Muscle layer of colon (tissue), 2 donors: ENCODE data around the gene DYRK1A.
A peak's percentile ranks its signal among the peaks of the same experiment; 100 is the strongest.

Experiments used
- H3K27ac ChIP-seq: one replicate; pipeline ENCODE4 v1.7.0; 2013; ENCODE audit warnings: low read depth, mild to moderate bottlenecking, low read length, moderate library complexity
- H3K27me3 ChIP-seq, 2 donors: one replicate each; pipeline ENCODE4 v1.7.0; 2013; ENCODE audit warnings: low read length in 2 of 2, mild to moderate bottlenecking in 2 of 2; ENCODE audit not compliant: insufficient read depth in 2 of 2, control insufficient read depth in 1 of 2
- H3K36me3 ChIP-seq: one replicate; pipeline ENCODE4 v1.7.0; 2013; ENCODE audit warnings: mild to moderate bottlenecking, low read length; ENCODE audit not compliant: insufficient read depth
- H3K4me1 ChIP-seq: one replicate; pipeline ENCODE4 v1.7.0; 2013; ENCODE audit warnings: mild to moderate bottlenecking, low read length; ENCODE audit not compliant: insufficient read depth
- H3K4me3 ChIP-seq, 2 donors: one replicate each; pipeline ENCODE4 v1.7.0; 2013; ENCODE audit warnings: low read length in 2 of 2, low read depth in 1 of 2, mild to moderate bottlenecking in 1 of 2, moderate library complexity in 1 of 2
- H3K9ac ChIP-seq: one replicate; pipeline ENCODE4 v1.7.0; 2013; ENCODE audit warnings: low read length
- H3K9me3 ChIP-seq: one replicate; pipeline ENCODE4 v1.7.0; 2013; ENCODE audit warnings: mild to moderate bottlenecking, low read length
- donor health status: abdominal sarcoma.
- donor health status: Adenocarcinoma of cecum.

The DYRK1A gene

DNA sequence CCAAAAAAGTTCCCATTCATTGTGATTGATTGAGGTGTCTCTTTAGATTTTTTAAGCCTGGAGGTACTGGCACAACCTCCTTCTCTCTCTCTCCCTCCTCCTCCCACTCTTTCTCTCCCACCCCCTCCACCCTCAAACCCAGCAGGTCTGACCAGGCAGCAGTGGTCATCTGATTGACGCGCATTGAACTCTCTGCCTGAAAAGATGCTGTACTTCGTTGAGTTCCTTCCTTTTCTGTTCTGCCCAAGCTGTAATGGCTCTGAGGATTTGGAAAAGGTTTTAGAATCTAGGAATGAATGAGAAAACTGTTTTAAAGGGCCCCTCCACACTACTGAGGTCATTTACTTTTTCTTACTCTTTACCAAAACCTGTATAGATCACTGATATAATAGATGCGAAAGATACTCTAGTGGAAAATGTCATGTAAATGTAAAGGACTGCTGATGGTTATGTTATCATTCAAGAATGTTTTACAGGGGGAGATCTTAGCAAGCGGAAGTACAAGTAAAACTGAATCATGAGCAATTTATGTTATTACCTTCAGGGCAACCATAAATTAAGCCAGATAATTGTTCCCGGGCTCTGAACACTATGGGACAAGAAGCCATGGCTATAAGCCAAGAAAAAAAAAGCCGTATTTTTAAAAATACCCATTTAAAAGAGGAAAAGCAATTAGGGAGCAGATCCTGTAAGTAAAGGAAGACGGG, 25.2 kb upstream of the DYRK1A start:
- peaks cover 17% of the 10 kb centered on the region for H3K4me1 ChIP-seq
- H3K4me3 ChIP-seq = no peak overlapping the region
- H3K27me3 ChIP-seq = no peaks in the 10 kb centered on the region
- H3K36me3 ChIP-seq = no peaks in the 10 kb centered on the region
- no peak overlapping the region for H3K27ac ChIP-seq
- H3K9me3 ChIP-seq = no peaks in the 10 kb centered on the region
- no peak overlapping the region for H3K9ac ChIP-seq

GRCh38 chr21:37342046-37342632, 24.4 kb upstream of the DYRK1A start:
- Histone ChIP-seq H3K4me3 (no peak overlapping the region), H3K4me1 (peaks cover 17% of the 10 kb centered on the region), H3K27me3 (no peaks in the 10 kb centered on the region), H3K9me3 (no peaks in the 10 kb centered on the region), H3K27ac (no peak overlapping the region), H3K9ac (no peak overlapping the region), H3K36me3 (no peaks in the 10 kb centered on the region)

DNA sequence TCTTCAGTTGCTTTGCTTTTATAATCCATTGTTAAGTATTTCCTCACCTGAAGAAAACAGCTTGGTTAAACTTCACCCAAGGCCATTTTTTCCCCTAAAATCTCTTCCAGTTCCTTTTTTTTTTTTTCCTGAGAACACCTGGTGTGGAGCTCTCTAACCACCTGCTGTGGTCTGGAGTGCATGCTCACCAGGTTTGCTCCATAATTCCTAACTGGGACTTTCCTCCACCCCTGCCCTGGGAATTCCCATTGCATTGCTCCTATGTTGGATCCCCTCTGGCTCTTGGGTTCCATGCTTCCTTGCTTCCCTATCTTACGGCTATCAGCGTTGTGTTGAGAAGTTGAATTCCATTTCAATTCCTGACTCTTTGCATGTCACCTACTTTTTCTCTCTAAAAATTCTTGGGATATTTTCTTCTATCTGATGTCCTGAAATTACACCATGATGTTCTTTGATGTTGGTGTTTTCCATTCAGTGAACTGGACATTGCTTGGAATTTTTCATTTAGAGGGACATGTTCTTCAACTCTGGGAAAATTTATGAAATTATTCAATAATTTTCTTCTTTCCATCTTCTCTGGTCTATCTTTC, 19.6 kb upstream of the DYRK1A start:
- no peaks in the 10 kb centered on the region for H3K4me1 ChIP-seq
- H3K4me3 ChIP-seq = no peak overlapping the region
- H3K27me3 ChIP-seq = no peaks in the 10 kb centered on the region
- no peaks in the 10 kb centered on the region for H3K36me3 ChIP-seq
- H3K27ac ChIP-seq = no peak overlapping the region
- no peak overlapping the region for H3K9ac ChIP-seq
- peaks cover 3% of the 10 kb centered on the region for H3K9me3 ChIP-seq

GRCh38 chr21:37348664-37349063, 17.9 kb upstream of the DYRK1A start:
- Histone ChIP-seq H3K9ac (no peak overlapping the region), H3K4me1 (no peaks in the 10 kb centered on the region), H3K9me3 (peaks cover 3% of the 10 kb centered on the region), H3K27me3 (no peaks in the 10 kb centered on the region), H3K36me3 (no peaks in the 10 kb centered on the region), H3K4me3 (no peak overlapping the region), H3K27ac (no peak overlapping the region)

- no peaks in the 10 kb centered on the region for H3K27me3 ChIP-seq
- no peak overlapping the region for H3K9ac ChIP-seq
- no peaks in the 10 kb centered on the region for H3K36me3 ChIP-seq
- H3K4me1 ChIP-seq = no peaks in the 10 kb centered on the region
- H3K4me3 ChIP-seq = no peak overlapping the region
- H3K9me3 ChIP-seq = peaks cover 3% of the 10 kb centered on the region
- H3K27ac ChIP-seq = no peak overlapping the region
Observed at GRCh38 chr21:37350472-37350871, 16.1 kb upstream of the DYRK1A start.

DNA sequence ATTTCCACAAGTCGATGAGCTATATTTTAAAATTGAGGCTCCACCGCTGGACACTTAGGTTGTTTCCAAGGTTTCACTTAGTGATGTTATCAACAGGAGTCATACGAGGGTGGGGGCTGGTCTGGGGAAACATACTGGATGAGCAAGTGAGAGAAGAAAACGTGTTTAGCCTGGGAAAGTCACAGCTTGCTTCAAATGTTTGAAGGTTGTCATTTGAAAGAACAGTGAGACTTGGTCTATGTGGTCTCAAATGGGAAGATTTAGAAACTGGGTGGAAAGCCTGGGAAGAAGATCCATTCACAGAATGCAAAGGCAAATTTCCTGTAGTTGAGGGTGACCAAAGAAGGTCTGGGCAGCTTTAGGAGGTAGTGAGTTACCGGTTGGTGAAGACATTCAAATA, 9.9 kb upstream of the DYRK1A start:
- Histone ChIP-seq H3K36me3 (no peaks in the 10 kb centered on the region), H3K27me3 (no peaks in the 10 kb centered on the region), H3K4me3 (no peak overlapping the region), H3K4me1 (no peaks in the 10 kb centered on the region), H3K9me3 (no peaks in the 10 kb centered on the region), H3K9ac (no peak overlapping the region), H3K27ac (no peak overlapping the region)

- no peak overlapping the region for H3K27ac ChIP-seq
- no peaks in the 10 kb centered on the region for H3K4me1 ChIP-seq
- no peaks in the 10 kb centered on the region for H3K36me3 ChIP-seq
Observed at GRCh38 chr21:37357691-37358090, 8.9 kb upstream of the DYRK1A start.

DNA sequence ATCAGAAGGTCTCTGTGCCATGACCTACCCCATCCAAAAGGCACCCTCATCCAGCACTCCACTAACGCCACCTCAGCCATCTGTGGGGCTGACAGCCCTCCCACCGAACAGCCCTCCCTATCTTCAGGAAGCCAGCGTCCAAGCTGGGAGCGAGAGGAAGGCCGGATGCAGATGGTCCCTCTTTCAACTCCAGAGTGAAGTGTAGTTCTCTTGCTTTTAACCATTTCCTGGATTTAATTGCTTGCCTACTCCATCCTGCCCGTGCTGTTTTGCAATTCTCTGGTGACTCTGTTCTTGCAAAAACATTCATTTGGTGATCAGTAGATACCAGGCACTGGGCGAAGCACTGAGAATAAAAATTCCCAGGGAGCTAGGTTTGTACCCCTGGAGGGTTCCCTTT, 8.2 kb upstream of the DYRK1A start:
- H3K36me3 ChIP-seq = no peaks in the 10 kb centered on the region
- H3K9me3 ChIP-seq = no peaks in the 10 kb centered on the region
- H3K27me3 ChIP-seq = no peaks in the 10 kb centered on the region
- no peaks in the 10 kb centered on the region for H3K4me1 ChIP-seq
- H3K4me3 ChIP-seq = no peak overlapping the region
- no peak overlapping the region for H3K9ac ChIP-seq
- no peak overlapping the region for H3K27ac ChIP-seq

More at GRCh38 chr21:37357691-37358090, 8.9 kb upstream of the DYRK1A start:
- Histone ChIP-seq H3K4me3 (no peak overlapping the region), H3K9ac (no peak overlapping the region), H3K9me3 (no peaks in the 10 kb centered on the region), H3K27me3 (no peaks in the 10 kb centered on the region)

DNA sequence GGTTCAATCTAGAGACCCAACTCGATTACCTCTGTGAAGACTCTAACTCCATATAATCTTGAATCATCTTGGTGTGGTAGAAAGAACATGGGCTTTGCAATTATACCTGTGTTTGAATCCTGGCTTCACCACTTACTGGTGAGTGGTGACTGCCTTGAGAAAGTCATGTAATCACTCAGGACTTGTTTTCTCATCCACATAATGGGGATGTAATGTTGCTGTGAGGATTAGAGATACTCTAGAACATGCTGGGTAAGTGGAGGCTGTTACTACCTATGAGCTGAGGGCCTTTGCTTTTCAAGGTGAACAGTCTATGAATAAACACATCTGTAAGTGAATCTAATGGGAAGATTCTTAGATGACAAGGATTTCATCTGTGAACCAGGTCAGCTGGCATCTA, 2.6 kb upstream of the DYRK1A start:
- no peak overlapping the region for H3K27ac ChIP-seq

GRCh38 chr21:37364722-37365121, 1.9 kb upstream of the DYRK1A start:
- Histone ChIP-seq H3K27ac (peak overlapping the region; percentile 75), H3K9ac (peak overlapping the region; percentile 75), H3K4me3 (no peak overlapping the region)

More for the DNA sequence above, 2.6 kb upstream of the DYRK1A start:
- Histone ChIP-seq H3K4me1 (peaks cover 13% of the 10 kb centered on the region), H3K36me3 (no peaks in the 10 kb centered on the region), H3K9me3 (no peaks in the 10 kb centered on the region), H3K9ac (no peak overlapping the region), H3K4me3 (no peak overlapping the region), H3K27me3 (no peaks in the 10 kb centered on the region)

DNA sequence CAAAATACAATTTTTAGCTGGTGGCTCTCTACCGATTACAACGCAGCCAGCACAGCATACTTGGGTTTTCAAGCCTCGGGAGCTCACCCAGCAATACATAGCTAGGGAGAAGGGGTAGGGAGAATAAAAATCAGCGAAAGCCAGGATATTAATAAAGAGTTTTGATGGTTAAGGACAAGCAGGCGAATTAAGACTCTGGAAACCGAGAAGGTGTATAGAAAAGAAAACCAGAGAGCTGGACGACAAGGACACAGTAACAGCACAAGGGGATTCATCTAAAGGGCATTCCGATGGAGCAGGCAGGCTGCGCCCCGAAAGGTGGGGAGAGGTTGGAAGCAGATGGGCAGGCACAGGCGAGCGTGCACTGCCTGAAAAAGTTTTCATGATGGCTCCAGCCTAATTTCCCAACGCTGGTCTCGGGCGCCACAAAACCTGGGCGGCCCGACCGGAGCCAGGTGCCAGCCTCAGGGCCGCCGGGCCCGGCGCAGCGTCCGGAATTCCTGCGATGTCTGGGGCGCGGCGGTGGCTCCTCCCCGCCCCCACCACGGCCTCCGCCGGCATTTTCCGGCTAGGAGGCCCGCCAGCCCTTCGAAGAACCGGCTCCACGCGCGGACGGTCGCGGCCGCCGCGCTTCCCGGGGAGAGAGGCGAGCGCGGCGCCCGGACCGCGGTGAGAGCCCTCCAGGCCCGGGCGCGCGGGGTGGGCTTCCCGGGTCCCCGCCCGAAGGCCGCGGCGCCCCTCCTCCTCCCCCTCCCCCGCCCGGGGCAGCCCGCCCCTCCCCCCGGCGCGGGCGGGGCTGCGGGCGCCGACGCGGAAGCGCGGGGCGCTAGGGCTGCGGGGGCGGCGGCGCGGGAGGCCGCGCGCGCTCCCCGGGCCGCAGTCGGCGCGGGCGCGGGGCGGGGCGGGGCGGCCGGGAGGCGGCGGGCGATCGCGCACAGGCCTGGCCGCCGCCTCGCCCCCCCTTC, 774 bp upstream of the DYRK1A start:
- no peaks in the 10 kb centered on the region for H3K9me3 ChIP-seq
- peaks cover 30% of the 10 kb centered on the region for H3K4me1 ChIP-seq
- H3K27me3 ChIP-seq = no peaks in the 10 kb centered on the region
- no peaks in the 10 kb centered on the region for H3K36me3 ChIP-seq
- peak overlapping the region; percentile 75 for H3K9ac ChIP-seq
- peak overlapping the region; percentile 75 for H3K27ac ChIP-seq
- H3K4me3 ChIP-seq = peak overlapping the region; percentile 55 to 93

More at GRCh38 chr21:37364722-37365121, 1.9 kb upstream of the DYRK1A start:
- Histone ChIP-seq H3K36me3 (no peaks in the 10 kb centered on the region), H3K9me3 (no peaks in the 10 kb centered on the region), H3K27me3 (no peaks in the 10 kb centered on the region), H3K4me1 (peaks cover 21% of the 10 kb centered on the region)
